Transverse colon (tissue), 4 donors: Measurements from ENCODE around the gene NIPAL4. TPM values are rescaled to one million over a fixed set of nuclear protein-coding genes. Genes with fewer than 3 reads are reported as not detected.

ENCODE experiments used
- DNase-seq: peaks from one replicate; pipeline ENCODE4 v3.0.0-alpha.2; 2019
- H3K27ac ChIP-seq, 4 donors: fragments of 200-600 bp; sonication (generic); 2 replicates each; pipeline ENCODE4 v1.5.1; 2016 to 2018; ENCODE audit warnings: inconsistent platforms in 4 of 4
- H3K27me3 ChIP-seq: fragments of 200-600 bp; sonication (generic); 2 replicates; pipeline ENCODE4 v1.5.1; 2017; ENCODE audit warnings: inconsistent platforms
- H3K36me3 ChIP-seq, 4 donors: fragments of 200-600 bp; sonication (generic); 2 replicates each; pipeline ENCODE4 v1.5.1; 2017 to 2019; ENCODE audit warnings: inconsistent platforms in 4 of 4
- H3K4me1 ChIP-seq, 4 donors: fragments of 200-600 bp; sonication (generic); 2 replicates each; pipeline ENCODE4 v1.5.1; 2017 to 2020; ENCODE audit warnings: inconsistent platforms in 4 of 4
- H3K4me3 ChIP-seq, 4 donors: fragments of 200-600 bp; sonication (generic); 1 replicate in 1 of 4; 2 replicates in 3 of 4; pipeline versions ENCODE4 v1.5.1 to v1.6.1; 2017 to 2019; ENCODE audit warnings: inconsistent platforms in 4 of 4
- H3K9me3 ChIP-seq, 2 donors: fragments of 200-600 bp; sonication (generic); 2 replicates each; pipeline ENCODE4 v1.5.1; 2017 to 2019; ENCODE audit warnings: inconsistent platforms in 2 of 2
- CTCF ChIP-seq, 5 experiments: fragments of 200-600 bp in 3 of 5; fragments of 450-650 bp in 2 of 5; sonication (generic) in 3 of 5; IDR thresholded peaks; 1 replicate in 2 of 5; 2 replicates in 3 of 5; pipeline ENCODE4 v1.5.1; 2016 to 2017; ENCODE audit warnings: antibody characterized with exemption in 5 of 5, inconsistent platforms in 3 of 5, mild to moderate bottlenecking in 2 of 5, moderate library complexity in 1 of 5
- EP300 ChIP-seq: sonication (generic); formaldehyde crosslinking; IDR thresholded peaks from one replicate; pipeline ENCODE4 v1.6.1; 2017; ENCODE audit warnings: antibody characterized with exemption, low read depth
- POLR2A ChIP-seq: fragments of 450-650 bp; IDR thresholded peaks from one replicate; pipeline ENCODE4 v1.6.1; 2016; ENCODE audit warnings: antibody characterized with exemption, mild to moderate bottlenecking, moderate library complexity
- POLR2AphosphoS5 ChIP-seq, 3 donors: sonication (generic); formaldehyde crosslinking; IDR thresholded peaks; one replicate each; pipeline ENCODE4 v1.6.1; 2016; ENCODE audit warnings: antibody characterized with exemption in 3 of 3
- WGBS, 2 donors: methylation state at CpG; one replicate each; pipeline ENCODE4 v1.1.5; 2018; ENCODE audit warnings: low coverage in 1 of 2; 5-methylcytosine and 5-hydroxymethylcytosine counted together
- in situ Hi-C, 4 donors: fragments of 200-750 bp; cut with MboI; loops; one replicate each; pipeline versions ENCODE4 v1.15.0 to v1.15.1; 2017; ENCODE audit warnings: low sequenced_read_pairs in 3 of 4, low pct_ligation_motif_present in 1 of 4, low pct_unique_long_range_greater_than_20kb in 1 of 4
- intact Hi-C: fragments of 100-400 bp; cut with DNase I; formaldehyde crosslinking; loops from one replicate; pipeline ENCODE4 v1.15.1; 2023; ENCODE audit warnings: low total_unique reads
- total RNA-seq, 4 donors: library from RNA; depleted of rRNA; stranded (reverse); fragments of >200 nt; gene quantifications; one replicate each; pipeline ENCODE4 v1.1.0, GENCODE V29; 2016

Gene NIPAL4
- total RNA-seq, 4 donors from 2014 or later: 0.48 to 0.82 TPM; not detected in 2

GRCh38 chr5:157504053-157504452 lies 44.0 kb downstream of the NIPAL4 start:
- Histone ChIP-seq H3K36me3 (no peaks in the 10 kb centered on the region), H3K4me3 (no peak overlapping the region), H3K9me3 (no peaks in the 10 kb centered on the region), H3K27me3 (no peaks in the 10 kb centered on the region), H3K4me1 (peaks cover 10 to 16% (median 14%) of the 10 kb centered on the region in 4 donors), H3K27ac (peak overlapping the region in 1 of 4 donors; percentile 53)
- intact Hi-C loops (no loop called here), in situ Hi-C loops (no loop called here)
- 65 to 82% methylated on average over 3 to 8 of the region's 8 CpGs for WGBS, 2 donors
- no peak for DNase-seq
- TF ChIP-seq POLR2AphosphoS5 (IDR thresholded peaks at IDR 0.05) (no peak), CTCF (IDR thresholded peaks at IDR 0.05) (no peak), POLR2A (no peak), EP300 (no peak)

GRCh38 chr5:157505496-157505895 lies 45.5 kb downstream of the NIPAL4 start:
- no peak for DNase-seq
- no peaks in the 10 kb centered on the region for H3K36me3 ChIP-seq
- H3K4me1 ChIP-seq: peaks cover 10 to 20% (median 17%) of the 10 kb centered on the region in 4 donors
- intact Hi-C loops: no loop called here
- no peaks in the 10 kb centered on the region for H3K9me3 ChIP-seq
- WGBS, 2 donors: 94% methylated on average over 6 of the region's 6 CpGs; no CpG with 5 or more reads in 1 of the 2 donors
- peak overlapping the region; percentile 0 to 50 (median 14) for H3K27ac ChIP-seq
- H3K27me3 ChIP-seq: no peaks in the 10 kb centered on the region
- in situ Hi-C loops: no loop called here
- no peak for TF ChIP-seq CTCF (IDR thresholded peaks at IDR 0.05)
- TF ChIP-seq POLR2A: no peak
- TF ChIP-seq EP300: no peak
- no peak for TF ChIP-seq POLR2AphosphoS5 (IDR thresholded peaks at IDR 0.05)
- H3K4me3 ChIP-seq: no peak overlapping the region

- no peak for DNase-seq
- in situ Hi-C loops (no loop called here), intact Hi-C loops (no loop called here)
- Histone ChIP-seq H3K27me3 (no peaks in the 10 kb centered on the region), H3K4me3 (no peak overlapping the region), H3K9me3 (no peaks in the 10 kb centered on the region), H3K36me3 (no peaks in the 10 kb centered on the region), H3K27ac (peak overlapping the region; percentile 0 to 50 (median 14)), H3K4me1 (peaks cover 10 to 23% (median 21%) of the 10 kb centered on the region in 4 donors)
- TF ChIP-seq POLR2A (no peak), EP300 (no peak), POLR2AphosphoS5 (IDR thresholded peaks at IDR 0.05) (no peak), CTCF (IDR thresholded peaks at IDR 0.05) (no peak)
- WGBS, 2 donors: 39 to 54% methylated on average over 3 of the region's 3 CpGs
Observed at GRCh38 chr5:157506066-157506590, 46.1 kb downstream of the NIPAL4 start.

DNA sequence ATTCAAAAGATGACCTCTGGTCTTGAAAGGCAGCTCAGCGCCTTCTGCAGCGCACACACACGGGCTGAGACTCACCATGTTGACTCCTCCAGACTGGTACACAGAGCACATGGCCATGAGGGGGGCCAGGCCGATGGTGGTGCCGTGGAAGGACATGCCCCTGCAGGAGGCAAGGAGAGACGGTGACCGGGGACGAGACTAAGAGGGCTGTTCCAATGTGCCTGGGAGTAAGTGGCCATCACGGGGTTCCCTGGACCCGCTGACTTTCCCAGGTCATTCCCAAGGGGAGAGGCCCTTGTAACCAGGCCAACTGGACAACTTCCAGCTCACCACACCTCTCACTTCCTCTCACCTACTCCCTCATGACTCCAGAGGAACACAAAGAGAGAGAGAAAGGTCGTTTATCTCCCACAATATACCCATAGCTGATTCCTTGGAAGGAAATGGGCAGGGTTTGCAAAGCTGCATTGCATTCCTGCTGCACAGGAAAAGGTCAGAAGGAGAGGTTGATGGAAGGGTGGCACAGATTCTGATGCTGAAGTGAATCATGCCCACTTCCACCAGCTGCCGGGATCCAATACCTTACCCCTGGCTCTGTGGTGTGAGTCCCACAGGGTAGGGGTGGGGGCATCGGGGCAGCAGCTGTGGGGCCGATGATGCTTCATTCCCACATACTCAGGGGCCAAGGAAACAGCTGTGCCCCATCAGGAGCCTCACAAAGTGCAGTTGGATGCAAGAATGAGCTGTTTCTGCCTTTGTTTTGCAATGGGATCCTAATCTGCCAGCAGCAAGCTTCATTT lies 47.2 kb downstream of the NIPAL4 start:
- no peaks in the 10 kb centered on the region for H3K36me3 ChIP-seq
- TF ChIP-seq CTCF (IDR thresholded peaks at IDR 0.05): no peak
- TF ChIP-seq POLR2AphosphoS5 (IDR thresholded peaks at IDR 0.05): no peak
- no peak for TF ChIP-seq EP300
- TF ChIP-seq POLR2A: no peak
- in situ Hi-C loops (no loop called here), intact Hi-C loops (no loop called here)
- H3K27me3 ChIP-seq: no peaks in the 10 kb centered on the region
- H3K4me3 ChIP-seq: no peak overlapping the region
- WGBS, 2 donors: 68 to 89% methylated on average over 3 to 14 of the region's 14 CpGs
- peak overlapping the region; percentile 11 to 50 (median 28) for H3K27ac ChIP-seq
- H3K4me1 ChIP-seq: peaks cover 5 to 29% (median 29%) of the 10 kb centered on the region in 4 donors
- DNase-seq: peak; percentile 77
- no peaks in the 10 kb centered on the region for H3K9me3 ChIP-seq
